HCT116 (cell line): ENCODE data around the gene SBNO2. TPM values are rescaled to one million over a fixed set of nuclear protein-coding genes. Genes with fewer than 3 reads are reported as not detected.

Experiments used
- ATAC-seq: fragments of 200-7000 bp; cut with Tn5 transposase; 2 replicates; pipeline ENCODE4 v1.9.1; 2020; ENCODE audit warnings: mild to moderate bottlenecking, moderate library complexity
- BruUV-seq: library from RNA; stranded (reverse); fragments of 400-500 nt; replicated peaks from 2 replicates; lab custom pipeline; 2021; lab: Mats Ljungman, UMichigan
- CTCF ChIA-PET: fragments of 300-600 bp; sonication (Branson Sonifier 250); formaldehyde crosslinking; loops from one replicate; lab custom pipeline; 2021; ENCODE audit warnings: antibody characterized with exemption; lab: Charles Lee
- POLR2A ChIA-PET: fragments of 300-600, 350-600 bp; sonication (Branson Sonifier 250); formaldehyde crosslinking; loops from one replicate; lab custom pipeline; 2021; ENCODE audit warnings: antibody characterized with exemption; lab: Charles Lee
- RAD21 ChIA-PET, 2 experiments: fragments of 300-600 bp; sonication (Branson Sonifier 250); formaldehyde crosslinking; loops; one replicate each; lab custom pipeline; 2023; ENCODE audit warnings: low total read pairs in 2 of 2; ENCODE audit not compliant: uncharacterized antibody in 2 of 2, unreplicated experiment in 2 of 2, low non-redundant PET in 1 of 2; lab: Charles Lee
- DNase-seq: peaks from one replicate; pipeline ENCODE4 v3.0.0-alpha.2; 2010; ENCODE audit warnings: low read depth, low spot score
- H2AFZ ChIP-seq: fragments of 200-600 bp; shearing (Covaris generic), sonication (generic); 2 replicates; pipeline ENCODE4 v1.6.1; 2017; ENCODE audit warnings: low read depth, mixed run types, mixed read lengths, antibody characterized with exemption, low read length; ENCODE audit not compliant: poor library complexity, severe bottlenecking
- H3K27ac ChIP-seq: 2 replicates; pipeline ENCODE4 v1.5.1; 2012; ENCODE audit warnings: low read depth, low read length
- H3K27me3 ChIP-seq: fragments of 200-600 bp; sonication (generic); 2 replicates; pipeline ENCODE4 v1.6.1; 2016; ENCODE audit warnings: mixed run types, low read length, mixed read lengths; ENCODE audit not compliant: insufficient read depth
- H3K36me3 ChIP-seq, 2 experiments: fragments of 200-500 bp in 1 of 2; fragments of 200-600 bp in 1 of 2; sonication (Bioruptor generic) in 1 of 2; sonication (generic) in 1 of 2; 2 replicates each; pipeline versions ENCODE4 v1.5.1 to v1.6.1; 2014 to 2016; ENCODE audit warnings: low read length in 2 of 2, inconsistent platforms in 1 of 2, mixed read lengths in 1 of 2, mixed run types in 1 of 2; ENCODE audit not compliant: insufficient read depth in 2 of 2, control insufficient read depth in 1 of 2
- H3K4me1 ChIP-seq, 2 experiments: fragments of 200-600 bp in 1 of 2; sonication (generic) in 1 of 2; 2 replicates each; pipeline versions ENCODE4 v1.5.1 to v1.6.1; 2012 to 2017; ENCODE audit warnings: low read length in 2 of 2, inconsistent platforms in 1 of 2, mild to moderate bottlenecking in 1 of 2, mixed read lengths in 1 of 2, mixed run types in 1 of 2, moderate library complexity in 1 of 2; ENCODE audit not compliant: insufficient read depth in 2 of 2, control insufficient read depth in 1 of 2
- H3K4me2 ChIP-seq: fragments of 200-600 bp; sonication (generic); 2 replicates; pipeline ENCODE4 v1.6.1; 2017; ENCODE audit warnings: mixed run types, low read length, mixed read lengths
- H3K4me3 ChIP-seq, 2 experiments: fragments of 200-600 bp in 1 of 2; sonication (generic) in 1 of 2; replicated peaks in 1 of 2; 2 replicates each; pipeline ENCODE4 v1.5.1; 2011 to 2016; ENCODE audit warnings: low read length in 2 of 2, control low read depth in 1 of 2, low read depth in 1 of 2, mild to moderate bottlenecking in 1 of 2, mixed read lengths in 1 of 2, mixed run types in 1 of 2
- H3K79me2 ChIP-seq: fragments of 200-600 bp; sonication (generic); 2 replicates; pipeline ENCODE4 v1.6.1; 2017; ENCODE audit warnings: mild to moderate bottlenecking, mixed run types, low read length, moderate library complexity, mixed read lengths; ENCODE audit not compliant: insufficient read depth
- H3K9ac ChIP-seq: fragments of 200-600 bp; sonication (generic); 2 replicates; pipeline ENCODE4 v1.6.1; 2016; ENCODE audit warnings: low read length, mixed read lengths
- H3K9me2 ChIP-seq: fragments of 200-600 bp; sonication (generic), shearing (Covaris generic); 2 replicates; pipeline ENCODE4 v1.6.1; 2017; ENCODE audit warnings: mixed run types, mild to moderate bottlenecking, moderate library complexity; ENCODE audit not compliant: insufficient read depth
- H3K9me3 ChIP-seq, 2 experiments: fragments of 200-500 bp in 1 of 2; fragments of 200-600 bp in 1 of 2; sonication (Bioruptor generic) in 1 of 2; sonication (generic) in 1 of 2; 2 replicates each; pipeline ENCODE4 v1.6.1; 2014 to 2017; ENCODE audit warnings: low read length in 2 of 2, mixed read lengths in 2 of 2, inconsistent platforms in 1 of 2, low read depth in 1 of 2, mild to moderate bottlenecking in 1 of 2, mixed run types in 1 of 2, moderate library complexity in 1 of 2; ENCODE audit not compliant: control insufficient read depth in 1 of 2, insufficient read depth in 1 of 2
- H4K20me1 ChIP-seq: fragments of 200-600 bp; sonication (generic), shearing (Covaris generic); 2 replicates; pipeline ENCODE4 v1.6.1; 2017; ENCODE audit warnings: mixed run types, mild to moderate bottlenecking, moderate library complexity; ENCODE audit not compliant: insufficient read depth
- CBX3 ChIP-seq: IDR thresholded peaks from 2 replicates; pipeline ENCODE4 v1.6.1; 2012; ENCODE audit warnings: low read depth
- CEBPB ChIP-seq: IDR thresholded peaks from 2 replicates; pipeline ENCODE4 v1.6.1; 2012; ENCODE audit warnings: low read depth
- EGR1 ChIP-seq: IDR thresholded peaks from 2 replicates; pipeline ENCODE4 v1.6.1; 2012; ENCODE audit warnings: low read depth
- EZH2 ChIP-seq: fragments of 200-600 bp; sonication (generic); IDR thresholded peaks from 2 replicates; pipeline ENCODE4 v1.6.1; 2017; ENCODE audit warnings: antibody characterized with exemption, mixed run types
- FOSL1 ChIP-seq: IDR thresholded peaks from 2 replicates; pipeline ENCODE4 v1.6.1; 2012; ENCODE audit warnings: low read depth
- JUND ChIP-seq: IDR thresholded peaks from 2 replicates; pipeline ENCODE4 v1.6.1; 2012
- POLR2AphosphoS5 ChIP-seq: IDR thresholded peaks from 2 replicates; pipeline ENCODE4 v1.6.1; 2011; ENCODE audit warnings: mild to moderate bottlenecking, low read depth, low read length, moderate library complexity
- SP1 ChIP-seq: IDR thresholded peaks from 2 replicates; pipeline ENCODE4 v1.6.1; 2012; ENCODE audit warnings: low read depth
- SRF ChIP-seq: IDR thresholded peaks from 2 replicates; pipeline ENCODE4 v1.6.1; 2012; ENCODE audit warnings: low read depth
- YY1 ChIP-seq: IDR thresholded peaks from 2 replicates; pipeline ENCODE4 v1.6.1; 2011; ENCODE audit warnings: low read length, low read depth, moderate library complexity, mild to moderate bottlenecking; ENCODE audit not compliant: insufficient replicate concordance; ENCODE audit errors: extremely low read depth
- intact Hi-C: fragments of 100-400 bp; cut with micrococcal nuclease; formaldehyde crosslinking; loops from 2 replicates; pipeline ENCODE4 v1.10.0; 2022
- total RNA-seq: library from RNA; stranded (reverse); gene quantifications from one replicate; pipeline ENCODE4 v1.2.1, GENCODE V29; 2021; ENCODE audit not compliant: unreplicated experiment
- TF ChIP-seq, protein P1 (sequence below): IDR thresholded peaks from 2 replicates; pipeline ENCODE4 v1.6.1; 2012; ENCODE audit warnings: low read depth
- TF ChIP-seq, protein P2 (sequence below), 3 experiments: fragments of 200-600 bp in 1 of 3; sonication (generic) in 1 of 3; IDR thresholded peaks in 2 of 3; conservative IDR thresholded peaks in 1 of 3; 2 replicates each; pipeline ENCODE4 v1.5.1; 2012 to 2017; ENCODE audit warnings: low read depth in 2 of 3, low read length in 2 of 3, antibody characterized with exemption in 1 of 3, borderline replicate concordance in 1 of 3, control low read depth in 1 of 3, mild to moderate bottlenecking in 1 of 3, mixed read lengths in 1 of 3, mixed run types in 1 of 3, moderate library complexity in 1 of 3; ENCODE audit not compliant: insufficient read depth in 1 of 3
- TF ChIP-seq, protein P3 (sequence below): IDR thresholded peaks from 2 replicates; pipeline ENCODE4 v1.6.1; 2012

Gene SBNO2
- total RNA-seq, 1 experiment from 2014 or later: 66.4 TPM

DNA sequence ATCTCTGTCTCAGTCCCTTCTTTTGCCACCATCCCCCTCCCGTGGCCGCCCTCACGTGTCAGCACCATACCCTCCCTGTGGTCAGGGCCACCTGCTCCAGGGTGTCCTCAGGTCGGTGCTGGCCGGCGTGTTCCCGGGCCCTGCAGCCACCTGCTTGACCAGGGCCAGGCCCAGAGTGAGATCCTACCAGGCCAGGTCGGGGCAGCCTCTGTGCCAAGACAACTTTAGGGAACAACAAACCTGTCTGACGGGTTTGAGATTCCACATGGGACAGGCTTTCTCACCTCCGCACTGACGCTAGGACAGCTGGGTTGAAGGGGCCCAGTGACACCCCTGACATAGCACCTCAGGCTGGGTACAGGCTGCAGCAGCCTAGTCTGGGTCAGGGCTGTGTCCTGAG lies 7.5 kb upstream of the SBNO2 start (continued):
- TF ChIP-seq, protein P1, sequence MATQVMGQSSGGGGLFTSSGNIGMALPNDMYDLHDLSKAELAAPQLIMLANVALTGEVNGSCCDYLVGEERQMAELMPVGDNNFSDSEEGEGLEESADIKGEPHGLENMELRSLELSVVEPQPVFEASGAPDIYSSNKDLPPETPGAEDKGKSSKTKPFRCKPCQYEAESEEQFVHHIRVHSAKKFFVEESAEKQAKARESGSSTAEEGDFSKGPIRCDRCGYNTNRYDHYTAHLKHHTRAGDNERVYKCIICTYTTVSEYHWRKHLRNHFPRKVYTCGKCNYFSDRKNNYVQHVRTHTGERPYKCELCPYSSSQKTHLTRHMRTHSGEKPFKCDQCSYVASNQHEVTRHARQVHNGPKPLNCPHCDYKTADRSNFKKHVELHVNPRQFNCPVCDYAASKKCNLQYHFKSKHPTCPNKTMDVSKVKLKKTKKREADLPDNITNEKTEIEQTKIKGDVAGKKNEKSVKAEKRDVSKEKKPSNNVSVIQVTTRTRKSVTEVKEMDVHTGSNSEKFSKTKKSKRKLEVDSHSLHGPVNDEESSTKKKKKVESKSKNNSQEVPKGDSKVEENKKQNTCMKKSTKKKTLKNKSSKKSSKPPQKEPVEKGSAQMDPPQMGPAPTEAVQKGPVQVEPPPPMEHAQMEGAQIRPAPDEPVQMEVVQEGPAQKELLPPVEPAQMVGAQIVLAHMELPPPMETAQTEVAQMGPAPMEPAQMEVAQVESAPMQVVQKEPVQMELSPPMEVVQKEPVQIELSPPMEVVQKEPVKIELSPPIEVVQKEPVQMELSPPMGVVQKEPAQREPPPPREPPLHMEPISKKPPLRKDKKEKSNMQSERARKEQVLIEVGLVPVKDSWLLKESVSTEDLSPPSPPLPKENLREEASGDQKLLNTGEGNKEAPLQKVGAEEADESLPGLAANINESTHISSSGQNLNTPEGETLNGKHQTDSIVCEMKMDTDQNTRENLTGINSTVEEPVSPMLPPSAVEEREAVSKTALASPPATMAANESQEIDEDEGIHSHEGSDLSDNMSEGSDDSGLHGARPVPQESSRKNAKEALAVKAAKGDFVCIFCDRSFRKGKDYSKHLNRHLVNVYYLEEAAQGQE: no peak

DNA sequence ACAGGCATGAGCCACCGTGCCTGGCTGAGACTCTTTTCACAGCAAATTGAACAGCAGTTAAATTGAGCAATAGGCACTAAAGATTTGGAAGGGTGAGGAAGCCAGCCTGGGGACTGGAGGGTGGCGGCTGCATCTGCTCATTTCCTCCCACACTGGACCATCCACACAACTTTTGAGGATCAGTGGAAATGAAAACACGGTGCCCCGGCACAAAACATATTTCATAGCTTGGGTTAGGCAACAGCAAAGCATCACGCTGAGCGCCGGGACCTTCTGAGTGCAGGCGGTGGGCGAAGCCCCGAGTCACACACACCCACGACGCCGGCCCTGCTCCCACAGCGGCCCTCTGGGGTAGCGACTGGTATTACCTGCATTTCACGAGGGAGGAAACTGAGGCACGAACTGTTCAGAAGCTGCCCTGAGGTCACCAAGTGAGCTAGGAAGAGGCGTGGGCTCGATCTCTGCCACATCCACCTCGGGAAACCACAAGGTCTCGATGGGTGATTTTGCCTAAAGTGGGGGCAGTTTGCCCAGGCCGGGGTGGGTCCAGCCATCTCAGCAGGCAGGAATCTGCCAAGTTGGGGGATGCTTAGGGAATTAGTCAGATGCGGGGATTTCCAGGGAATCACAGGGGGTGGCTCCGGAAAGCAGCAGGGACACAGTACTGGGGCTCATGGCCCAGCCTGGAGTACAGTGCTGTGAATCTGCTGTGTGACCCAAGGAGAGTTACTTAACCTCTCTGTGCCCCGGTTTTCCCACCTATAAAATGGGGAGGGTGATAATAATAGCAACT lies 3.5 kb upstream of the SBNO2 start:
- Histone ChIP-seq H4K20me1 (no peaks in the 10 kb centered on the region), H3K9ac (peak overlapping the region; percentile 68), H3K4me2 (peak overlapping the region; percentile 88), H3K79me2 (peaks cover 15% of the 10 kb centered on the region), H3K4me3 (peak overlapping the region; percentile 19 to 48), H3K9me2 (no peaks in the 10 kb centered on the region), H3K9me3 (no peaks in the 10 kb centered on the region), H2AFZ (peak overlapping the region; percentile 33), H3K36me3 (no peaks in the 10 kb centered on the region), H3K4me1 (peaks cover 74 to 89% of the 10 kb centered on the region in 2 experiments), H3K27me3 (no peaks in the 10 kb centered on the region), H3K27ac (peak overlapping the region; percentile 92)
- ChIA-PET CTCF (interaction anchor here (0.7 kb wide), 1 partner anchor 64 kb away, joined by 4 read pairs; no protein-coding TSS in a partner anchor), POLR2A (interaction anchor here (0.6 to 2.1 kb wide), 3 partner anchors 8 to 92 kb away, joined by 3 to 8 read pairs (median 3); partner anchors contain the start of gene CIRBP), RAD21 (interaction anchor here in 1 of 2 experiments (1.2 kb wide), 1 partner anchor 10 kb away, joined by 4 read pairs; no protein-coding TSS in a partner anchor)
- BruUV-seq: no TSS peak
- TF ChIP-seq YY1 (no peak), EGR1 (peak; percentile 50; the same call in 1 of the 2 replicates), CBX3 (peak; percentile 45; the same call in 1 of the 2 replicates), JUND (no peak; the same call in 1 of the 2 replicates), EZH2 (no peak), FOSL1 (peak; percentile 66), SP1 (peak; percentile 73), CEBPB (no peak), SRF (no peak), POLR2AphosphoS5 (peak; percentile 37; the same call in 1 of the 2 replicates)
- TF ChIP-seq, protein P2, sequence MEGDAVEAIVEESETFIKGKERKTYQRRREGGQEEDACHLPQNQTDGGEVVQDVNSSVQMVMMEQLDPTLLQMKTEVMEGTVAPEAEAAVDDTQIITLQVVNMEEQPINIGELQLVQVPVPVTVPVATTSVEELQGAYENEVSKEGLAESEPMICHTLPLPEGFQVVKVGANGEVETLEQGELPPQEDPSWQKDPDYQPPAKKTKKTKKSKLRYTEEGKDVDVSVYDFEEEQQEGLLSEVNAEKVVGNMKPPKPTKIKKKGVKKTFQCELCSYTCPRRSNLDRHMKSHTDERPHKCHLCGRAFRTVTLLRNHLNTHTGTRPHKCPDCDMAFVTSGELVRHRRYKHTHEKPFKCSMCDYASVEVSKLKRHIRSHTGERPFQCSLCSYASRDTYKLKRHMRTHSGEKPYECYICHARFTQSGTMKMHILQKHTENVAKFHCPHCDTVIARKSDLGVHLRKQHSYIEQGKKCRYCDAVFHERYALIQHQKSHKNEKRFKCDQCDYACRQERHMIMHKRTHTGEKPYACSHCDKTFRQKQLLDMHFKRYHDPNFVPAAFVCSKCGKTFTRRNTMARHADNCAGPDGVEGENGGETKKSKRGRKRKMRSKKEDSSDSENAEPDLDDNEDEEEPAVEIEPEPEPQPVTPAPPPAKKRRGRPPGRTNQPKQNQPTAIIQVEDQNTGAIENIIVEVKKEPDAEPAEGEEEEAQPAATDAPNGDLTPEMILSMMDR (IDR thresholded peaks at IDR 0.05 in 2 of 3, conservative IDR thresholded peaks at IDR 0.05 in 1 of 3; ENCODE audit: borderline replicate concordance in 1 of 3, insufficient read depth in 1 of 3, low read depth in 2 of 3, low read length in 2 of 3): peak in 2 of 3 experiments; percentile 28 to 44; a peak in 4 of 6 replicates
- TF ChIP-seq, protein P3, sequence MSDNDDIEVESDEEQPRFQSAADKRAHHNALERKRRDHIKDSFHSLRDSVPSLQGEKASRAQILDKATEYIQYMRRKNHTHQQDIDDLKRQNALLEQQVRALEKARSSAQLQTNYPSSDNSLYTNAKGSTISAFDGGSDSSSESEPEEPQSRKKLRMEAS: peak; percentile 63
- peak; percentile 37 for ATAC-seq
- intact Hi-C loops: no loop called here
- DNase-seq: peak; percentile 61
